Left ventricle myocardium superior (tissue), 1 donor: Measurements from ENCODE around the gene CAMK2B. TPM values are rescaled to one million over a fixed set of nuclear protein-coding genes. Genes with fewer than 3 reads are reported as not detected.

Experiments
- ATAC-seq: fragments of 200-7000 bp; cut with Tn5 transposase; one replicate; pipeline ENCODE4 v1.9.1; 2020; ENCODE audit warnings: mild to moderate bottlenecking, moderate library complexity
- DNase-seq: peaks from one replicate; pipeline ENCODE4 v3.0.0-alpha.2; 2020
- intact Hi-C: fragments of 100-400 bp; cut with micrococcal nuclease; formaldehyde crosslinking; loops from one replicate; pipeline ENCODE4 v1.11.0; 2022
- long read RNA-seq: library from polyadenylated mRNA; unstranded; transcript quantifications from one replicate; pipeline ENCODE4 v2.0.0, GENCODE V29; 2021
- total RNA-seq: library from RNA; stranded (reverse); fragmentation: NEBNext Ultra II Directional; extraction: Animal tissue kit (Norgen Biotek cat#: 25700); gene quantifications from one replicate; pipeline ENCODE4 v1.2.1, GENCODE V29; 2021
- donor health status: DM: no; HTN: yes; CAD: no; lungs with severe emphysema.

The CAMK2B gene
- total RNA-seq, result 98.4 TPM
- long read RNA-seq, full-length matches to known transcripts, result 17 of 260 reads
- long read RNA-seq, partial matches to known transcripts, result 84 of 260 reads
- long read RNA-seq, other reads (novel, unspliced or antisense), result 159 of 260 reads

- DNase-seq (peak; percentile 59), ATAC-seq (peak; percentile 6)
- intact Hi-C loops, result no loop called here
Observed at GRCh38 chr7:44325201-44325671, at the start of gene CAMK2B. TSS of gene CAMK2B (minus strand) at chr7:44325594. CDS start at chr7:44325421, 173 bp downstream.

GRCh38 chr7:44374007-44374763 lies 48.8 kb upstream of the CAMK2B start:
- intact Hi-C loops, result no loop called here
- no peak for ATAC-seq
- DNase-seq, result no peak

GRCh38 chr7:44373418-44373740 lies 48.0 kb upstream of the CAMK2B start:
- DNase-seq, result no peak
- ATAC-seq, result no peak
- intact Hi-C loops, result no loop called here

- intact Hi-C loops, result no loop called here
- ATAC-seq, result no peak
Observed at GRCh38 chr7:44372560-44373417, 47.4 kb upstream of the CAMK2B start.

GRCh38 chr7:44368885-44369284 lies 43.5 kb upstream of the CAMK2B start:
- intact Hi-C loops, result no loop called here
- ATAC-seq (no peak), DNase-seq (no peak)

More at GRCh38 chr7:44372560-44373417, 47.4 kb upstream of the CAMK2B start:
- DNase-seq, result no peak

GRCh38 chr7:44368455-44368854 lies 43.1 kb upstream of the CAMK2B start:
- ATAC-seq, result no peak
- DNase-seq, result no peak
- intact Hi-C loops, result no loop called here

GRCh38 chr7:44367475-44368043 lies 42.2 kb upstream of the CAMK2B start:
- ATAC-seq (no peak), DNase-seq (no peak)
- intact Hi-C loops, result no loop called here

- ATAC-seq (no peak), DNase-seq (no peak)
- intact Hi-C loops, result no loop called here
Observed at GRCh38 chr7:44366986-44367385, 41.6 kb upstream of the CAMK2B start.

GRCh38 chr7:44353668-44354067 lies 28.3 kb upstream of the CAMK2B start:
- ATAC-seq (no peak), DNase-seq (no peak)
- intact Hi-C loops, result no loop called here

- intact Hi-C loops, result no loop called here
- DNase-seq (no peak), ATAC-seq (peak; percentile 59)
Observed at GRCh38 chr7:44348851-44349781, 23.7 kb upstream of the CAMK2B start.

- peak; percentile 44 for ATAC-seq
- DNase-seq, result no peak
- intact Hi-C loops, result no loop called here
Observed at GRCh38 chr7:44348300-44348699, 22.9 kb upstream of the CAMK2B start.

- intact Hi-C loops, result no loop called here
- ATAC-seq (peak; percentile 91), DNase-seq (peak; percentile 81)
Observed at GRCh38 chr7:44347546-44348114, 22.2 kb upstream of the CAMK2B start.

GRCh38 chr7:44346063-44346462 lies 20.7 kb upstream of the CAMK2B start:
- intact Hi-C loops, result no loop called here
- DNase-seq, result no peak
- no peak for ATAC-seq

GRCh38 chr7:44341401-44341800 lies 16.0 kb upstream of the CAMK2B start:
- intact Hi-C loops, result no loop called here
- ATAC-seq (no peak), DNase-seq (no peak)

GRCh38 chr7:44338600-44338999 lies 13.2 kb upstream of the CAMK2B start:
- intact Hi-C loops, result no loop called here
- DNase-seq (no peak), ATAC-seq (no peak)

GRCh38 chr7:44336491-44336890 lies 11.1 kb upstream of the CAMK2B start:
- intact Hi-C loops, result no loop called here
- ATAC-seq, result no peak
- no peak for DNase-seq

- no peak for ATAC-seq
- intact Hi-C loops, result no loop called here
- no peak for DNase-seq
Observed at GRCh38 chr7:44335184-44335583, 9.8 kb upstream of the CAMK2B start.

- intact Hi-C loops, result no loop called here
- DNase-seq (peak; percentile 18), ATAC-seq (no peak)
Observed at GRCh38 chr7:44334734-44335097, 9.3 kb upstream of the CAMK2B start.
